HepG2 (cell line): ENCODE results near the gene UBR3.

Source experiments
- AFF4 ChIP-seq: sonication (generic); formaldehyde crosslinking; IDR thresholded peaks from 2 replicates; pipeline ENCODE4 v1.4.0; 2020; ENCODE audit warnings: missing genetic modification reagents
- CTCF ChIP-seq: sonication (generic); formaldehyde crosslinking; IDR thresholded peaks from 2 replicates; pipeline ENCODE4 v1.5.0; 2020; ENCODE audit warnings: mild to moderate bottlenecking, missing genetic modification reagents, moderate library complexity
- EP300 ChIP-seq, 3 experiments: sonication (generic) in 1 of 3; formaldehyde crosslinking in 1 of 3; IDR thresholded peaks; 2 replicates each; pipeline versions ENCODE4 v1.5.1 to v1.6.1; 2011 to 2020; ENCODE audit warnings: low read depth in 2 of 3, low read length in 2 of 3, borderline replicate concordance in 1 of 3, improper control_type of control experiment in 1 of 3, mild to moderate bottlenecking in 1 of 3, missing genetic modification reagents in 1 of 3, moderate library complexity in 1 of 3
- MYC ChIP-seq: sonication (generic); formaldehyde crosslinking; IDR thresholded peaks from 2 replicates; pipeline ENCODE4 v1.9.0; 2021; ENCODE audit warnings: missing genetic modification reagents, borderline replicate concordance
- POLR2AphosphoS5 ChIP-seq: IDR thresholded peaks from 2 replicates; pipeline ENCODE4 v1.6.1; 2012; ENCODE audit warnings: low read depth, low read length
- TEAD3 ChIP-seq: optimal IDR thresholded peaks from 2 replicates; pipeline ENCODE3; 2016; ENCODE audit warnings: borderline replicate concordance
- ZNF280B ChIP-seq: sonication (generic); formaldehyde crosslinking; IDR thresholded peaks from 2 replicates; pipeline ENCODE4 v1.5.0; 2020; ENCODE audit warnings: missing genetic modification reagents, mild to moderate bottlenecking, borderline replicate concordance
- ZNF513 ChIP-seq: sonication (generic); formaldehyde crosslinking; conservative IDR thresholded peaks from 2 replicates; pipeline ENCODE4 v1.5.0; 2020; ENCODE audit warnings: missing genetic modification reagents
- ZNF737 ChIP-seq: sonication (generic); formaldehyde crosslinking; IDR thresholded peaks from 2 replicates; pipeline ENCODE4 v1.5.0; 2020; ENCODE audit warnings: missing genetic modification reagents, mild to moderate bottlenecking, borderline replicate concordance
- ZNF746 ChIP-seq: sonication (generic); formaldehyde crosslinking; IDR thresholded peaks from 2 replicates; pipeline ENCODE4 v1.8.0; 2022; ENCODE audit warnings: mild to moderate bottlenecking, missing genetic modification reagents

GRCh38 chr2:169798397-169798717 is 28.9 kb upstream of the UBR3 start:
- TF ChIP-seq MYC (CRISPR knock-in tag) (no peak), AFF4 (no peak), CTCF (no peak), TEAD3 (CRISPR knock-in tag) (no peak), ZNF513 (CRISPR knock-in tag) (no peak), ZNF280B (CRISPR knock-in tag) (no peak), ZNF746 (CRISPR knock-in tag) (no peak), POLR2AphosphoS5 (no peak), EP300 (IDR thresholded peaks at IDR 0.05; ENCODE audit: low read depth in 2 of 2, low read length in 2 of 2) (no peak), EP300 (CRISPR knock-in tag; IDR thresholded peaks at IDR 0.05; ENCODE audit: borderline replicate concordance) (no peak), ZNF737 (CRISPR knock-in tag) (no peak)
